HG02885 (cell line): ENCODE data around the gene RHOJ.

Source experiments
- ATAC-seq: cut with Tn5 transposase; IDR thresholded peaks from one replicate; pipeline ENCODE4 v1.9.1; 2021; ENCODE audit warnings: mild to moderate bottlenecking; ENCODE audit not compliant: unreplicated experiment, poor library complexity

RHOJ gene

DNA sequence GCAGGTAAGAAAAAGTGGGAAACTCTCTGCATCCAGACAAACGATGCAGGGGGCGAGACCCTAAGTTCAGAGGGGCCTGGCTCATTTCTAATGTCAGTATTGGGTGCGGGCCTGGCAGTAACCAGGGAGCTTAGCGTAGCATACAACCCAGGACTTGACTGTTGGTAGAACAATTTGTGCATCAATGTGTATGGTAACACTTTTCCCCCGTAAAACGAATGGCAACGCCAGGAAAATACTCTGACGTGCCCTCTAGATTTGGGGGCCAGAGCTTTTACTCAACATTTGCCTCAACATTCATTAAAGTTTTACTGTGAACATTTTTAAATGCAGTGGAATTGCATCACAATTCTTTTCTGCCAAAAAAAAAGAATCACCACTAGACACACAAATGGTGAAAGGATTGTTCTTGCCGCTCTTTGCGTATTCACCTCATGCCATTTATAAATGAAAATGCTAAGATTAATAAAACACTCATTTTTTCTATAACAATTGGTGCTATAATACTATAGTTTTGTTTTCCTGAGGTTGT, 867 bp downstream of the RHOJ start:
- ATAC-seq, result no peak

DNA sequence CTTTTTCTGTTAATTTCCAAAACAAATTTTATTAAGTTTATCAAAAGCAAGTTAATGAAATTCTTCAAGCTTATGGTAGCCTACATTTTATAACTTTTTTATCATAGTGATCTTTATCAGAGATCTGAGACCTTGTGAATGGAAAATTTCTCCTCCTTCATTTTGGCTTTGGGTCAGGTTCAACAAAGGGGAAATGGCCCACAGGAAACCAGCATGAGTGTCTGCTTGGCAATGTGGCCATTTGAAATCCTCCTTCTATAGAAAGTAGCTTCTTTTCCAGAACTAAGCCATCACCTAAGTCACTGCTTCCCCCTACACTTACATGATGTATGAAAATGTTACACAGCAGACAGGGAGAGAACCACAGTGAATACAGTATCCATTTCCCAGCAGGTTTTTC, 1.6 kb downstream of the RHOJ start:
- ATAC-seq, result no peak

DNA sequence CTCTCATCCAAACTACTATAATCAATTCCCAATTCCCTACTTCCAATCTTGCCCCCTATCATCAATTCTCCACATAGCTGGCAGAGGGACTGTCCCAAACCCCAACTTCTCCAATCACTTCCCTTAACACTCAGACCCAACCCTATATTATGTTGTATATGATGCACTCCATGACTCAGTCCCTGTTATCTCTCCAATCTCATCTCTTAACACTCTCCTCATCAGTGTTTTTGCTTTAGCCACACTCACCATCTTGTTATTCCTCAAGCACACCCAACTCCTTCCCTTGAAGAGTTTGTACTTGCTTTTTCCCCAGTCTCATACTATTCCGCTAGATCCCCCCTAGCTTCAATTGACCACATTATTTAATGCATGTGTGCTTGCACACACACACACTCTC, 4.9 kb downstream of the RHOJ start:
- no peak for ATAC-seq

DNA sequence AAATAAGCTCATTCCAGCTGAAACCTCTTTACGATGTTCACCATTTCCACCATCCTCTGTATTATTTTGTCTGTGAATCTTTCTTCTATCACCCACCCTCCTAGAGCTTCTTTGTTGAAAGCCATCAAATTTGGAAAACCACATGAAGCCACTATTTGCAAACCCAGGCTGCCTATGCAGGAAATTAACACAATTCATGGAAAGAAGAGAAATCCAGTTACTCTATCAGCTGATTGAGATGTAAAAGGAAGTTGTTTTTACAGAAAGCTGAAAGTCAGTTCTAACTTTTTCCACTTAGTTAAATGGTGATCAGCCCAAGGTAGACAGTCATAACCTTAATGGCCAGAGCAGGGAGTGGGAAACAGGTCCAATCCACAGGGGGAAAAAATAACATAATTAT, 6.6 kb downstream of the RHOJ start:
- no peak for ATAC-seq

DNA sequence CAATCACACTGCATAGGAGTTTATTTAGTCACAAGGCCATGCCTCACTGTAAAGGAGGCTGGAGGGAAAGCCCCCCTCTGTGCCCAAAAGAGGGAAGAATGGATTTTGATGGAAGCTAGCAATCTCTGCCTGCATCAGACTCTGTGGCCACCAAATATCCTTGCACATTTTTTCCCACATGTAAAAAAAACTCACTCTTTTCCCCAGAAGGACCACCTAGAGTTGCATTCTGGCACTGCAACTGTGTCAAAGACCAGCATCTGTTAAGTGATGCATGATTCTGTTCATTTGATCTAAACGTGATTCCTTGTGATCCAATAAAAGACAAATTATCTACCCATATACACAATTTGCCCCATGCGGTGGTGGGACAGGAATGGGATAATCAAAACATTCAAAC, 8.0 kb downstream of the RHOJ start:
- ATAC-seq, result no peak

DNA sequence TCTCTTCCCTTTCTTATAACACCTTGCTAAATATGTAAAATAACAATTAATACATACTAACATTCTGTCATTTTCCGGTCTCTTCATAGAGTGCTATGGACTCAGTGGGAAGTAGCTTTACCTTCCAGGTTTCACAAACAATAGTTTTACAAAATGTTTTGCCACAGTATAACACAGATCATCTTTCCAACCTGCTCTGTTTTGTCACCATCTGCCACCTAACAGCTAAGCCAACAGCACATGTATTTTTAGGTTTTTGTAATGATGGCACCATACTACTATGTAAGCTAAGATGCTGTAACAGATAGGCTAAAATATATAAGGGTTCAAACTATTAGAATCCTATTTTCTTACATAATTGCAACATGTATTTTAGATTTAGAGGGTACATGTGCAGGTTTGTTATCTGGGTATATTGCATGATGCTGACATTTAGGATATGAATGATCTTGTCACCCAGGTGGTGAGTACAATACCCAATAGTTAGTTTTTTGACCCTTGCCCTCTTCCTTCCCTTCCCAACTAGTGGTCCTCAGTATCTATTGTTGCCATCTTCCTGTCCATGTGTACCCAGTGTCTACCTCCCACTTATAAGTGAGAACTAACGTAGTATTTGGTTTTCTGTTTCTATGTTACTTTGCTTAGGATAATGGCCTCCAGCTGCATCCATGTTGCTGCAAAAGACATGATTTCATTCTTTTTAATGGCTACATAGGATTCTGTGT, 8.7 kb downstream of the RHOJ start:
- no peak for ATAC-seq

DNA sequence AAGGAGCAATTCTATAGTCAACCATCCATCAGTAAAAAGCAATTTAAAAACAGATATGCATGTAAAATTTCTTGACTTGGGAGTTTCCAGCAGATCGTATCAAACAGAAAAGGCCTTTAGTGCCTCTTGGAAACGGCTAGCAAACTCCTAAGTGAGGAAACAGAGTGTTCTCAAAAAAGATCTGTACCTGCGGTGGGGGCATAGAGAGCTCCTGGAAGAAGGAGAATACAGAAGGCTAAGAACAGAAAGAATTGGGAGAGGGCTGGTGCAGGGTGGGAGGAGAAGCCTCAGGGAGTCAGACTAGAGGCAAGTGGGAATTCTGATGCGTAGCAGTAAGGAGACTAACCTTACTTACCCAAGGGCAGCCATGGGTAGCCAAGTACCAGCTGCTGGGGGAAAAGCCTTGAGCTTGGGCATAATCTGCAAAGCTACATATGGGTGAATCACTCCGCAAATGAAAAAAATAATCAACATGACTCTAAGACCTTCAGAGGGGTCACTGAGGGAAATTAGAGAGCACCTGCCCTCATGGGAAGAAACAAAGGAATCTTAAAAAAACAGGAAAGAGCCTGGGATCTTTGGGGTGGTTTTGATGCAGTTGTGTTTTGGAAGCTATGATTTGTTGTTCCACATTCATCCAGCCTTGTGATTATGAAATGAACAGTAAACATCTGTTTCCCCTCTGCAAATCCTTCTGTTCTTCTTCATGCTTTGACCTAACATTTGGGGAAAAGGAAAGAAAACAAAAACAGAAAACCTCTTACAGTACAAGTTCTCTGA, 10.4 kb downstream of the RHOJ start:
- no peak for ATAC-seq

GRCh38 chr14:63220526-63220925, 16.3 kb downstream of the RHOJ start:
- ATAC-seq, result no peak

DNA sequence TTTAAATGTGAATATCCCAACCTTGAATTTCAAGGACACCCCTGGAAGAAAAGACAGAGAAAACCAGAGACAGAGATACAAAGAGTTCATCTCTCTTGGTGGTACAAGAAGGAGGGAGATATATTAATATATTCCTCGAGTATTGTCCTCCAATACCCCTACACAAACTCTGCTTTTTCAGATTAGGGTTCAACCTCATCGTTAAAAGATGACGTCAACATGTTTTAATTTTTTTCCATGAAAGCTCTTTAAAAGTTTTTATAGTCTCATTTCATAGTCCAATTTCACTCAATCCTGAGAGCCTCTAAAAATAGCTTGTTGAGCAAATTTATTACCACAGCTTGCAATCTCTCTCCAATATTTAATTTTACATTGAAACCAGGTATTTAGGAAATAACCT, 19.4 kb downstream of the RHOJ start:
- no peak for ATAC-seq

- no peak for ATAC-seq
Observed at GRCh38 chr14:63224196-63224595, 20.0 kb downstream of the RHOJ start.

DNA sequence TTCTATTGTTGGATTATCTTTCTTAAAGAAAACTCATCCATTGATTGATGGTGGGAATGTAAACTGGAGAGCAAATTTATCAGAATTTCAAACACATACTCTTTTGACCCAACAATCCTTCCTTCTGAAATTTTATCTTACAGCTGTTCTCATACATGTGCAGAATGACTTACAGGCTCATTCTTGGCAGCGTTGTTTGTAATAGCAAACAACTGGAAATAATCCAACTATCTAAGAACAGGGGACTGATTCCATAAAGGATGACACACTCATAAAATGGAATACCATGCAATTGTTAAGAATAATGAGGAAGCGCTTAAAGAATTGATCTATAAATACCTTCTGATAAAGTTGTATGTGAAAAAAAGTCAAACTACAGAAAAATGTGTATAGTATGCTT, 24.0 kb downstream of the RHOJ start:
- no peak for ATAC-seq

DNA sequence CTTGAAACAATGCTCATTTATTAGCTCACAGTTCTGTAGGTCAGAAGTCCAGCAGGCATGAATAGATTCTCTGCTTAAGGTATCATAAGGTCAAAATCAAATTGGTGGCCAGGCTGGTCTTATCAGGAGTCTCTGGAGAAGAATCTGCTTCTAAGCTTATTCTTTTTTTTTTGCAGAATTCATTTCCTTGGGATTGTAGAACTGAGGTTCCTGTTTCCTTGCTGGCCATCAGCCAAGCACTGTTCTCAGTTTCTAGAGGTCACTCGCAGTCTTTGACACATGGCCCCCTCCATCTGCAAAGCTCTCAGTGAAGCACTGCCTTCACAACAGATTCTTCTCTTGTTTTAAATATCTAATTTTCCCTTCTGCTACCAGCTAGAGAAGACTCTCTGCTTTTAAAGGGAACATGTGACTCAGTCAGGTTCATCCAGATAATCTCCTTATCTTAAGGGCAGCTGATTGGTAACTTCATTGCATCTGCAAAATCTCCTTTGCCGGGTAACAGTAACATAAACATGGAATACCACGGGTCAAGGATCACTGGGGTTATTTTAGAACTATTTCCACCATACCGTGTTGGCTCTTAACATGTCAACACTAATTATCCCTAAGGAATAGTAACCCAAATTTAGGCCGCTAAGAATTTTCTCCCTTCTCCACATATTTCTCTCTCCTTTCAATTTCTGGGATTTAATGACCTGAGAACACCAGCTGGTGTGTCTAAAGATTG, 25.3 kb downstream of the RHOJ start:
- no peak for ATAC-seq

DNA sequence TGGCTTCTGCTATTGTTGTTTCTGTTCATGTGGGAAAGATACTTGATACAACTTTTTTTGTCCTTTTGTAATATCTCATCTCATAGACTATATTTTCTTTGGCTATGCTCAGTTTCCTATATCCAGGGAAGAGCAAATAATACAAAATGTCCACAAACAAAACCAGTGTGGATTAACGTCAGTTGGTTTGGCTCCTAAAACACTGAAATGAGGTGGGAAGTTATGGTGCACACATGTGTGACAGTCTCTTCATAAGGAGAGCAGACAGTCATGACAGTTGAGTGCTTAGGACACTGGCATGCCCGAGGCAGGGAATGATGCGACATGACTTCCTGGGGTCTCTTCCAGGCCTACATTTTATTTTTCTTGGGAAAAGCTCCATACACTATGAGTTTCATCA, 27.5 kb downstream of the RHOJ start:
- no peak for ATAC-seq

- ATAC-seq, result no peak
Observed at GRCh38 chr14:63237791-63238190, 33.5 kb downstream of the RHOJ start.

GRCh38 chr14:63240221-63240620, 36.0 kb downstream of the RHOJ start:
- ATAC-seq, result no peak

DNA sequence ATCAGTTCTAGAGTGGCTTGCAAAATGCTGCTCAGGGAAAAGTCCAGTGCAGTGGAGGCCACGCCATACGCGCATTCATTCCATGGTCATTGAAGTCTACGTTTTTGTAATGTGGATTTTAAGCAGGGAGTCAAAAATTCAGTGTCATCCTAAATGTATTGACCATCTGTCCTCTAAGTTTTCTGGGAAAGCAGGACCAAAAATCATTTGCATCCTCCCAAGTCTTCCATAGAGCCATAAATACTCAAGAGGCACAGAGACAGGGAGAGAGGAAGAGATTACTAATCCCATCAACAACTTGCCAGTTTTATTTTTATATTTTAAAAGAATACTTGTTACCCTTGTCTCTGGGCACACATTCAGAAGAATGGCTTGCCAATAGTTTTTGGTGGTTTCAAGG, 36.9 kb downstream of the RHOJ start:
- no peak for ATAC-seq

DNA sequence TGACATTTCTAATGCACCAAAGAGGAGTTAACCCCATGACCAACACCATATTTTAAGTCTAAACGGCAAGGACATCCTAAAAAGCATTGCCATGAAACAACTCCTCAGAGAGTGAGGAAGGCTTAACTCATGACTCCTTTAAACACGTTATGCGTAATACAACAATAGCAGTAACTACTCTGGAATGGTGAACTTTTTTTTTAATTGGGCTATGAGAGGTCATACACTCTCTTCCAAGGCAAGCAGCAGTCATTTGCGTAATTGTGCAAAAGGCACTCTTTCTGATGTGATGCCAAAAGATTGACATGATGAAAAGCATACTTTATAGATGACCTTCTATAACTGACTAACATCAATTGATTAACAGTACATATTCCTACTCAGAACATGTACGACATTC, 39.4 kb downstream of the RHOJ start:
- ATAC-seq, result no peak

GRCh38 chr14:63245893-63246292, 41.6 kb downstream of the RHOJ start:
- no peak for ATAC-seq

DNA sequence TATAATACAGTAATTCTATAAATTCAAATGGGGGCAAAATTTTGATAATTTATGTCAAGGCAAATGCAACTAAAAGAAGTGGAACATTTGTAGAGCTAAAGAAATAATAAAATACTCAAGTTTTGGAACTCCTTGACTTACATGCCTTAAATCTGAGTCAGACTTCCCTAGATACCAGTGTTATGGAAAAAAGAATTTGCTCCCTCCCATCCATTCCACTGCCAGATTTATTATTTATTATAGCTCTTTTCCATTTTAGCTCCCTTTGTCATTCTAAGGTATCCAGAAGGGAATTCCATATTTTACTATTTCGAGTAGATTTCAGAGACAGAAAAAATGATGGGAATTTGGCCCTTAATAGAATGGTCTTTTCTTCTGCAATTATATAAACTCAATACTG, 44.0 kb downstream of the RHOJ start:
- no peak for ATAC-seq

- ATAC-seq, result no peak
Observed at GRCh38 chr14:63249092-63249491, 44.8 kb downstream of the RHOJ start.

- ATAC-seq, result no peak
Observed at GRCh38 chr14:63257299-63257698, 53.1 kb downstream of the RHOJ start.
